Ramos (cell line): ENCODE measurements around the gene OLA1.
"Not testable (repeated sequence)": the region's sequence is repeated elsewhere in the genome, so short reads cannot be mapped to it uniquely, and the experiment has no call there.

Experiments
- in situ Hi-C: fragments of 300-500 bp; cut with MboI; formaldehyde crosslinking; loops from one replicate; pipeline ENCODE4 v1.14.3; 2022; ENCODE audit warnings: low sequenced_read_pairs; ENCODE audit not compliant: unreplicated experiment

OLA1 gene

GRCh38 chr2:174248187-174248997 is at the start of gene OLA1:
TSS of gene OLA1 (minus strand) at chr2:174248532. CDS start at chr2:174246815, 1,717 bp downstream.
- in situ Hi-C loops = no loop called here

- in situ Hi-C loops = no loop called here
These were observed 44.6 kb upstream of the OLA1 start for GRCh38 chr2:174292908-174293307.

GRCh38 chr2:174286172-174286571 is 37.8 kb upstream of the OLA1 start:
- in situ Hi-C loops = no loop called here

GRCh38 chr2:174282441-174282840 is 34.1 kb upstream of the OLA1 start:
- in situ Hi-C loops = no loop called here

- in situ Hi-C loops = no loop called here
These were observed 33.4 kb upstream of the OLA1 start for GRCh38 chr2:174281736-174282135.

GRCh38 chr2:174280596-174280995 is 32.3 kb upstream of the OLA1 start:
- in situ Hi-C loops = no loop called here

- in situ Hi-C loops = not testable (repeated sequence)
These were observed 21.9 kb upstream of the OLA1 start for GRCh38 chr2:174270263-174270662.

GRCh38 chr2:174266288-174266687 is 18.0 kb upstream of the OLA1 start:
- in situ Hi-C loops = no loop called here

GRCh38 chr2:174263997-174264396 is 15.7 kb upstream of the OLA1 start:
- in situ Hi-C loops = no loop called here

GRCh38 chr2:174259981-174260380 is 11.6 kb upstream of the OLA1 start:
- in situ Hi-C loops = no loop called here

- in situ Hi-C loops = no loop called here
These were observed 5.9 kb upstream of the OLA1 start for GRCh38 chr2:174254267-174254666.

- in situ Hi-C loops = no loop called here
These were observed 763 bp upstream of the OLA1 start for GRCh38 chr2:174248998-174249592.

- in situ Hi-C loops = no loop called here
These were observed 702 bp downstream of the OLA1 start for GRCh38 chr2:174247474-174248186.

GRCh38 chr2:174246944-174247381 is 1.4 kb downstream of the OLA1 start:
- in situ Hi-C loops = no loop called here

- in situ Hi-C loops = not testable (repeated sequence)
These were observed 2.7 kb downstream of the OLA1 start for GRCh38 chr2:174245628-174246027.

GRCh38 chr2:174245065-174245464 is 3.3 kb downstream of the OLA1 start:
- in situ Hi-C loops = no loop called here

- in situ Hi-C loops = no loop called here
These were observed 4.5 kb downstream of the OLA1 start for GRCh38 chr2:174243812-174244211.

- in situ Hi-C loops = no loop called here
These were observed 8.2 kb downstream of the OLA1 start for GRCh38 chr2:174240097-174240496.

GRCh38 chr2:174236429-174236828 is 11.9 kb downstream of the OLA1 start:
- in situ Hi-C loops = no loop called here

- in situ Hi-C loops = no loop called here
These were observed 12.7 kb downstream of the OLA1 start for GRCh38 chr2:174235680-174236079.

- in situ Hi-C loops = no loop called here
These were observed 14.5 kb downstream of the OLA1 start for GRCh38 chr2:174233771-174234275.
